HG03025 (cell line): ENCODE measurements around the gene GCSAM.

Source experiments
- ATAC-seq: cut with Tn5 transposase; IDR thresholded peaks from one replicate; pipeline ENCODE4 v1.9.1; 2021; ENCODE audit warnings: mild to moderate bottlenecking, moderate library complexity; ENCODE audit not compliant: unreplicated experiment, low FRiP score

The GCSAM gene

DNA sequence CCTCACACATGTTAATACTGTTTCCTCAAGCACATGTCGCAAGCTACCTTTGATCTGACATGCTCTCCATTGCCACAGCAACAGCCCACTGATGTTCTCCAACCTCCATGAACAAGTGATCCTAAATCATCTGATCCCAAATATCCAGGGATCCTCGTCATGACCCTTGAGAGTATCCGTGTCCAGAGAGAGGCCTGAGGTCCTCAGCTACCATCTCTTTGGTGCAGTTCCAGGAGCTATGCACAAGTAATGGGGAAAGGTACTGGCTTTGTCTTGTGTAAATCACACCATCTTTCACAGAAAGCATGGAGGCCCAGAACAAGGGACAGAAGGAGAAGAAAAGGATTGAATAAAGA lies 2.4 kb downstream of the GCSAM start:
- no peak for ATAC-seq

DNA sequence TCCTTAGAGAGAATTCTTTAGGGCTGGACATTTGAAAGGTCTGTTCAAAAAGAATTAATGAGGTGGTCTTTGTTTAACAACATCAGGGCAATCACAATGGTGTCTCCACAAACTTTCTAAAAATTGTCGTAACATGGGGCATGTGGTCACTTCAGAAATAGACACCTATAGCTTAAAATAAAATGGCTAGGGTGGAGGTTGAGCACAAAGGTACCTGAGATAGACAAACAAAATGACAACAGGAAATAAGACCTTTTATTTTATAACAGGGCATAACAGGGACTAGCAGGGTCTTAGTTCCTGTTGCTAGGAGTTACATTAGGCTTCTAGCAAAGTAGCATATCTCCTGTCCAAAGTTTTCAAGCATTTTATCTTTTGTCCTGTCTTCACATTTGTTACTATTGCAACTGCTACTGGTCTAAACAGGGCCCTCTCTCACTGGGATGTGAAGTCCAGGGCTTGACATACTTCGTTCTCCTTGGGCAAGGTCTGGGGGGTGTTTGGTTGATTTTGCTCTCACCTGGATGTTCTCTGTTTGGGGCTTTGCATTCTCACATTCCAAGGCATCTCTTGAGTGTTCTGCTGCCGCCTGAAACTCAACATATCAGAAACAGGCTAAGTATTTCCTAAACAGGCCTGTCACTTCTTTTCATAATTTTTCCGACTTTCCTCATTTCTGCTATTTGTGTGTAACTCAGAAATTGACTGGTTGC lies 3.0 kb downstream of the GCSAM start:
- no peak for ATAC-seq

DNA sequence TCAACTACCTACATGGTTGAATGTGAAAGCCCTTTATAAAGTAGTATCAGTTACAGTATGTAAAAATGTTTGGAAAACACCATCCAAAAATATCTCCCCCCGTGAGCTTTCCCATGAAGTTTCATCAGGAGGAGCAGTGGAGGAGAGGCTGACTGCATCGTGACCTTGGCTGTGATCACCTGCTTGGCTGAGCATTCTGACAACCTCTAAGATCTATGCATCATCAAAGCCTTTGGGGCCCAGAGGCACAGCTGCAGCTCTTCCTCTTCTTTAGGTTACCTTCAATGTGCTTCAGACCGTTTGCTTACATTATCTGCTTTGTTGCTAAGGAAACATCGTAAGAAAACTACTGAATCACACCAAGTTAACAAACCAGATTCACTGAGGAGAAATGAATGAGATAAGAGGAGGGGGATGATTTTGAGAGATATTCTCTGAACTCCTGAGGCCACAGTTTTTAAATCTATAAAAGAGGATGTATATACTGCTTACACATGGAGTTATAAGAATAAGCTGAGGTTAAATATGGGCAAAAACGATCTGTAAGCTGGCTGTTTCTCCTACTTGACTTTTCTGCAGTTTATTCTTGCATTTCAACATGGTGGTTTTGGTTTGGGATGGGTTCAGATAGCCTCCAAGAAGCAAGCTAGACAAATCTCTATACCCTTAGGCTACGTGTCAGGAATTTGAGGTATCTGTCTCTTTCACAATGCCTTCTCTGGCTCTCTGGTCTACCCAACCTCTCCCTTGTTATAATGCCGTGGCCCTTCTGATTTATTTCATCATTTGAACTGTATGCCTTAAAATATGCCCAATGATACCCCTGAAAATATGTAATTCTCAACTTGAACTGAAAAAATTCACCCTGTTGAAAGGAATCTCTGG lies 4.0 kb downstream of the GCSAM start:
- peak; percentile 54 for ATAC-seq

DNA sequence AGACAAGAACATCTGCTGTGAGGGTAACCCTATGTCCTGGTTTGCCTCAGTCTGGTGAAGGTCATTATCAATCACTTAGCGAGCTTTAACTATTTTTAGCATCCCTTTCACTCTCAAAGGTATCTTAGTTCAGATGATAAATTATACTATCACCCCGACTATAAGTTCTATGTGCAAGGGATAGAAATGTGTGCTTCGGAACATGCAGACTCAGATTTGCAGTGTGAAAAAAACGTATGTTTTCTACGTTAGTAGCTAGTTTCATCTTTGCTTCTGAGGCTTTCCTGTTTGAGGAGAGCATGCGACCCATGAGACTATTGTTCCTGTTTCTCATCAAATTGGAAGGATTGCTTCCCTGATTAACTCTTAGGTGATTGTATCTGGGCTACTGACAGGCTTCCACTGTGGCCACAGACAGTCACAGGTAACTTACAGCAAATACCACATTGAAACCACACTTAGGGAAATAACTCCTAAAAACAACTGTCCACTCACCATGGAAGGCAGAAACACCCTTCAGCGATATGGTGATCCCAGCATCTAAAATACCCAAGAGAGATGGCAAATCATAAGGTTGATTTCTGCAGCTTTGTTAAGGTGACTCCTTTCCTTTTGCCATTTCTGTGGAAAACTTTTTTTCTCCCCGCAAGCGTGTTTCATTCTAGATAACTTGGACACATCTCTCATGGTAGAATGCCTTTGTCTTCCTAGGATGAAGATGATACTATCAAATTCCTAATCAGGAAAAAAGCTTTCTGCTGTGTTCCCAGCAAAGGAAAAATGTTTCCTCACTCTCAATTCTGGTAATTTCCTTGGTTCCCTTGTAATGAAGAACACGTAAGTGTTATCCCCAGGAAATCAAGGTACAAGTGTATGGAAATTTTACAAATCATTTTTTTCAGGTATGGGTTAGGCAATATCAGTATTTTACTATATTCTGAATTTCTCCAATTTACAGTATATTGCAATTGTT lies 5.2 kb downstream of the GCSAM start:
- ATAC-seq = no peak

DNA sequence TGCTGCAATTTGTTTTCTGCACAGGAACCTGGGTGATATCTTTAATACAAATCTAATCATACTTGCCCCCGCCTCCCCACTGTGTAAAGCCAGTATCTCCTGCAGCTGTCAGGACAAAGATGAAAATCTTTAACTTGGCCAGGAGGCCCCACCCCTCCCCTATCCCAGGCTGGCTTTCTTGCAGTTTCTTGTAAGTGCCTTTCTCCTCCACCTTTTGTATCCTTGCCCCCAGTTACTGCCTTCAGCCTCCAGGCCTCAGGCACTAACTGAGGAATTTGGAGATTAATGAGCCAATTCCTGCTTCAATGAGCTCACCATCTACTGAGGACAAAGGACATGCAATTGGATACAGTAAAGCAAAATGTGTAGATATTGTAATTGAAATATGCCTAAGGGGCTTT lies 6.5 kb downstream of the GCSAM start:
- no peak for ATAC-seq

DNA sequence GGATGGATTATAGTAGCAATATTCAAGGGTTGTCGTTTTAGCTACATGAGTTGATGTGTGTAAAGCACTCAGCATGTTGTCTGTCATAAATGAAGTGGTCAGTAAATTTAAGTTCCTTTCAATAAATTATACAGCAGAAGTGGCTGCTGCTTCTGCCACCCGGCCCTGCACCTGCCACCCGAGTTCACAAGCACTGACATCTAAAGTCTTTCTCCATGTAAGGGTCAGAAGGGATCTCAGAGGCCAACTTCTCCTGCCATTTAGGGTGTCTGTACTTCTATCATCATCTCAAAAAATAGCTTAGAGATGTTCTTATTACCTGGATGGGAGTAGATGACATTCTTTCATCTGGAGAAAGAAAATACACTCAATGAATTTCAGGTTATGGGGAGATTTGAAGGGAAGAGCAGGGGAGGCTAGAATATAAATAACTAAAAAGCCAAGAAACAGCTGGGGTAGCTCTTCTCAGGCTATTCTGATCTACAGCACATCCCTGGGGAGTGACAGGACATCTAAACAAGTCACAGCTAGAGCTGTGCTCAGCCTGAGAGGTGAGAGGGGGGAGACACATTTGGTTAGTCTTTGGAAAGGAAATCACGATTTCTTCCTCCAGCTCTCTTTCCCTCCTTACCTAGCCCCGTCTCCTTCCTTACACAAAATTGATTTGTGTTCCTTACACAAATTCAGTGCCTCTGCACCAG lies 8.0 kb downstream of the GCSAM start:
- ATAC-seq = no peak

- no peak for ATAC-seq
These were observed 9.5 kb downstream of the GCSAM start for GRCh38 chr3:112123548-112123947.

DNA sequence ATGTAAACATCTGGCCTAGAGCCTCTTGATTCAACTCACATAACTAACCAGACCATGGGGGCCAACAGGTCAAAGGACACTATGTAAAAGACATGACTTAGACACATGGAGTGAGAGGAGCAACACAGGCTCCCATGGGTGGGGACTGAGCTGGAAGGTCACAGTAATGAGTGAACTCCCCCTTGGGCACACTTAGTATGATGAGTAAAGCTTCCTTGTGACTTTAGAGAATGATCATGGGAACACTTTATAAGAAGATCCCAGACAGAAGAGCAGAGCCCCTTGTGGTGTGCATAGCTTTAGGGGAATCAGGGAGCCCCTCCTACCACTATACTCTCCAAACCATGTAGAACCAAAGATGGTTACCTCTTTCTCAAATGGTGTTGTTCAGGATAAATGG lies 10.2 kb downstream of the GCSAM start:
- no peak for ATAC-seq

DNA sequence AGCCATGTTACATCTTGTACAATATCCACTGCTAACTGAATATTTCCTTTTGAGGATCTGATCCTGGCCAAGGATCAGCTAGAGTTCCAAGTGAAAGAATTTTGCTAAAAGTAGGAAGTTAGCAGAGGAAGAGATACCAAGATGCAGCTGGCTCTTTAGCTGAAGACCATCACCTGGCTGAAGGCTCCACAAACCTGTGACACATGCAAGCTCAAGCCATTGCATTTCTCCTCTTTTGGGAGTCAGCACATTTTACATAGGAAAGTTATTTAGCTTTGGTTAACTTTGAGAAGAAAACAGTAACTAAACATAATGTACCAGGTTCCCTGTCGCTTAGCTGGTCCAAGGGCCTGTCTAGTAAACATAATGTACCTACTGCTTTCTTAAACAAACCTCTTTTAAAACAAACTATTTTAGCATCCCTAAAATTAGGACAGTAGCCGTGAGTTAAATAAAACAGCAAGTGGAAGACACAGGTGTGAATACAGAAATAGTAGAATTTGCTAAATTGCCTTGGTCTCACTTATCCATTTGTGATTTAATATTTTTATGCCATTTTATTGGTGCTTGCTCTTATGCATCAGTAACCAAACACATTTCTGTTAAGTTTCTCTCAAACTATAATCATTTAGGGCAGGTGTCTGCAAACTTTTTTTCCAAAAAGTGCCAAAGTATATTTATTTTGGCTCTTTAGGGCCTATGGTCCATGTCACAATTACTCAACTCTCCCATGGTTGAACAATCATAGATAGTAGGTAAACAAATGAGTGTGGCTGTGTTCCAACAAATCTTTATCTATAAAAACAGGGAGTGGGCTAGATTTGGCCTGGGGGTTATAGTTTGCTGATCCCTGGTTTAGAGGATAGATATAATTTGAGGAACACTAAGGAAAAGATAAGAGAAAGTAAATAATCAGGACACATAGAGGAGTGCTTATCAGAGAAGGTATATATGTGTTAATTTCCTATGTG lies 11.2 kb downstream of the GCSAM start:
- no peak for ATAC-seq

- no peak for ATAC-seq
These were observed 12.8 kb downstream of the GCSAM start for GRCh38 chr3:112119962-112120836.

DNA sequence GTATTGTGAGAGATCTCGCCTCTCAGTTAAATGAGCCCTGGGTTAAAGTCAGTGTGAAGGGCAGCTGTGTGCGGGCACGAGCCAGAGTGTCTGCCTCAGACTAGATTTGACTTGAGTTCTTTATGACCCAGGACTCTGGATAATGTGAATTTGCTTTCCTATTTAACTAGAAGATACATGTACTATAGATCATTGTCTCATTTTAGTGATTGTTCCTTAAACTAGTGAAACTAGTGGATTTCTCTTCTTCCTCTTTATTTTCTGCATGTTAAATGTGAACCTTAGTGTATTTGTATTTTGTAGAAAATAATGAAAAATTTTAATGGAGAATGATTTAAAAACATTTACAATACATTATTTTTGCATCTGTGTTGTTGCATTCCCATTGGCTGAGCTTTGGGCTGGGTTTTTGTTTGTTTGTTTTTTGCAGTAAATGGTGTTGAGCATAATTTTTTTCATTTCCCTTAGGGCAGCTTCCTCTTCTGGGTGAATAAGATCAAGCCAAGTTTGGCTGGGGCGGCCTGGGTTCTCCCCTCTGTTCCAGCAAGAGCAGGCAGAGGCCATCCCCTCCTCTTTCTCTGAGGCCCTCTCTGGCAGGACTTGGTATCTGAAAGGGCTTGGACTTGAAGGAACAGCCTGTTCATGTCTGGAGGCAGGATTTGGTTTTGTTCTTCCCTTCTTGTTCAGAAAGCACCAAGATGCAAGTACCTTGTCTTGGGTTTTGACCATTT lies 15.0 kb downstream of the GCSAM start:
- no peak for ATAC-seq

DNA sequence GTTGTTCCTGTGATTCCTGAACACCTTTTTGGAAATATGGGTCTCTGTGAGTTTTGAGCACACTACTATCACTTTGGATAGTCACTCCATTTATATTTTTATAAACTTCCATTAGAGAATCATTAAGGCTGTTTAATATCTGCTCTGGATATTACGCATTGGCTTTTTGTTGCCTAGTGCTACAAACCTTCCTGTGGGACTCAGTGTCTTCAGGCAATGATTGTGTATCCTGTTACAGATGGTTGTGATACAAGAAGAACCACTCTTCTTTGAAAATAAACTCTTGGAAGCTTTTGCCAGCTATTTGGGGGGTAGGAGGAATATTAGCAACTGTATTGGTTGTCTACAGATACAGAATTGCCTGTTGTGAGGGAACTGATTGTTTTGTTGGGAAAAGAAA lies 15.6 kb downstream of the GCSAM start:
- no peak for ATAC-seq

- ATAC-seq = no peak
These were observed 16.3 kb downstream of the GCSAM start for GRCh38 chr3:112116748-112117186.

- ATAC-seq = no peak
These were observed 17.2 kb downstream of the GCSAM start for GRCh38 chr3:112115806-112116383.

GRCh38 chr3:112115161-112115739 lies 17.8 kb downstream of the GCSAM start:
- no peak for ATAC-seq

GRCh38 chr3:112114576-112115160 lies 18.4 kb downstream of the GCSAM start:
- peak; percentile 31 for ATAC-seq
